Panc1 (cell line): ENCODE data around the gene IFTAP. TPM values are rescaled to one million over a fixed set of nuclear protein-coding genes. Genes with fewer than 3 reads are reported as not detected.

Source experiments
- ATAC-seq: fragments of 200-7000 bp; cut with Tn5 transposase; 2 replicates; pipeline ENCODE4 v1.9.1; 2020; ENCODE audit warnings: mild to moderate bottlenecking, moderate library complexity
- BruUV-seq: library from RNA; stranded (reverse); fragments of 400-500 nt; replicated peaks from 2 replicates; lab custom pipeline; 2021; lab: Mats Ljungman, UMichigan
- CTCF ChIA-PET: fragments of 300-600 bp; sonication (Branson Sonifier 250); formaldehyde crosslinking; loops from one replicate; lab custom pipeline; 2022; ENCODE audit warnings: antibody characterized with exemption; lab: Charles Lee
- POLR2A ChIA-PET: fragments of 300-600 bp; sonication (Branson Sonifier 250); formaldehyde crosslinking; loops from one replicate; lab custom pipeline; 2022; ENCODE audit warnings: antibody characterized with exemption; lab: Charles Lee
- DNase-seq: peaks from one replicate; pipeline ENCODE4 v3.0.0-alpha.2; 2010; ENCODE audit warnings: low read depth, low spot score
- H3K27ac ChIP-seq: 2 replicates; pipeline ENCODE4 v1.5.1; 2011; ENCODE audit warnings: mild to moderate bottlenecking, low read length, inconsistent platforms
- H3K27me3 ChIP-seq: fragments of 200-500 bp; sonication (Bioruptor generic); 2 replicates; pipeline ENCODE4 v1.6.0; 2014; ENCODE audit warnings: low read length, inconsistent platforms; ENCODE audit not compliant: control insufficient read depth, insufficient read depth
- H3K36me3 ChIP-seq: fragments of 200-500 bp; sonication (Bioruptor generic); 2 replicates; pipeline ENCODE4 v1.5.1; 2014; ENCODE audit warnings: inconsistent platforms, mild to moderate bottlenecking, low read length, moderate library complexity; ENCODE audit not compliant: control insufficient read depth, insufficient read depth
- H3K4me1 ChIP-seq: 2 replicates; pipeline ENCODE4 v1.5.1; 2011; ENCODE audit warnings: inconsistent platforms, mild to moderate bottlenecking, low read length, moderate library complexity; ENCODE audit not compliant: control insufficient read depth, insufficient read depth
- H3K4me3 ChIP-seq, 2 experiments: 2 replicates each; pipeline ENCODE4 v1.5.1; 2011 to 2012; ENCODE audit warnings: low read depth in 2 of 2, low read length in 2 of 2, mild to moderate bottlenecking in 2 of 2, inconsistent platforms in 1 of 2, moderate library complexity in 1 of 2
- H3K9me3 ChIP-seq: fragments of 200-500 bp; sonication (Bioruptor generic); 2 replicates; pipeline ENCODE4 v1.5.1; 2014; ENCODE audit warnings: low read depth, mild to moderate bottlenecking, inconsistent platforms, low read length, moderate library complexity; ENCODE audit not compliant: control insufficient read depth, insufficient read depth
- POLR2AphosphoS5 ChIP-seq: IDR thresholded peaks from 2 replicates; pipeline ENCODE4 v1.6.1; 2012; ENCODE audit warnings: mild to moderate bottlenecking, low read depth, low read length, moderate library complexity
- SIN3A ChIP-seq: IDR thresholded peaks from 2 replicates; pipeline ENCODE4 v1.6.1; 2012; ENCODE audit warnings: low read depth, mild to moderate bottlenecking, low read length, moderate library complexity, borderline replicate concordance; ENCODE audit not compliant: insufficient read depth
- TCF7L2 ChIP-seq: IDR thresholded peaks from 2 replicates; pipeline ENCODE4 v1.6.1; 2011; ENCODE audit warnings: mild to moderate bottlenecking, low read depth, low read length, inconsistent platforms
- in situ Hi-C: cut with HindIII; loops from 2 replicates; pipeline ENCODE4 v1.10.0; 2016; ENCODE audit warnings: low sequenced_read_pairs, low pct_unique_long_range_greater_than_20kb
- intact Hi-C: fragments of 100-400 bp; cut with micrococcal nuclease; formaldehyde crosslinking; loops from one replicate; pipeline ENCODE4 v1.10.0; 2022; ENCODE audit not compliant: unreplicated experiment
- total RNA-seq: library from RNA; stranded (reverse); gene quantifications from one replicate; pipeline ENCODE4 v1.2.1, GENCODE V29; 2021; ENCODE audit not compliant: unreplicated experiment
- TF ChIP-seq, protein P1 (sequence below), 2 experiments: IDR thresholded peaks; 2 replicates each; pipeline ENCODE4 v1.6.1; 2011 to 2012; ENCODE audit warnings: low read depth in 2 of 2, control low read depth in 1 of 2, low read length in 1 of 2, mild to moderate bottlenecking in 1 of 2, moderate library complexity in 1 of 2; ENCODE audit not compliant: insufficient read depth in 1 of 2
- TF ChIP-seq, protein P2 (sequence below): fragments of 450-650 bp; IDR thresholded peaks from 2 replicates; pipeline ENCODE4 v1.5.1; 2017; ENCODE audit warnings: mild to moderate bottlenecking

Gene IFTAP
- total RNA-seq, 1 experiment from 2014 or later = 18.2 TPM

DNA sequence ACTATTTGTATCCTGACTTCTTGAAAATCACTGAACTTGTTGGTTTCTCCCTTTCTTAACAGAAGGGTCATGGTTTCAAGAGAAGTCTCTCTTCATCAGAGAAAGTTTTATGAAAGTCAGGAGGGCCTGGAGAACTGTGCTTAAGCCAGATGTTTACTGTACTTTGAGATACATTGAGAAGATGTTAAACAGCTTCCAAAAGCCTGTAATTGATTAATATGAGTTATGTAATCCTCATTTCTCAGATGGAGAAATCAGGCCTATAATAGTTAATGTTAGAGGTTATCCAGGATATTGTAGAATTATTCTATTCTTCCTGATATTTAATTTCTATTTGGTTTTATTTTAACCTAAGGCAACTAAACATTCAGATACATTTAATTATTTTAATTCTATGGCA is 100.8 kb downstream of the IFTAP start:
- Histone ChIP-seq H3K4me1 (no peaks in the 10 kb centered on the region), H3K36me3 (no peaks in the 10 kb centered on the region), H3K27me3 (0 out of 2 replicates have a peak, but pooled peaks cover 2% of the 10 kb centered on the region), H3K4me3 (no peak overlapping the region), H3K27ac (no peak overlapping the region), H3K9me3 (no peaks in the 10 kb centered on the region)
- ATAC-seq (no peak), DNase-seq (no peak)
- ChIA-PET CTCF (no interaction called here), POLR2A (no interaction called here)
- in situ Hi-C loops (no loop called here), intact Hi-C loops (no loop called here)
- TF ChIP-seq POLR2AphosphoS5 (no peak), SIN3A (no peak), TCF7L2 (no peak)
- TF ChIP-seq, protein P1, sequence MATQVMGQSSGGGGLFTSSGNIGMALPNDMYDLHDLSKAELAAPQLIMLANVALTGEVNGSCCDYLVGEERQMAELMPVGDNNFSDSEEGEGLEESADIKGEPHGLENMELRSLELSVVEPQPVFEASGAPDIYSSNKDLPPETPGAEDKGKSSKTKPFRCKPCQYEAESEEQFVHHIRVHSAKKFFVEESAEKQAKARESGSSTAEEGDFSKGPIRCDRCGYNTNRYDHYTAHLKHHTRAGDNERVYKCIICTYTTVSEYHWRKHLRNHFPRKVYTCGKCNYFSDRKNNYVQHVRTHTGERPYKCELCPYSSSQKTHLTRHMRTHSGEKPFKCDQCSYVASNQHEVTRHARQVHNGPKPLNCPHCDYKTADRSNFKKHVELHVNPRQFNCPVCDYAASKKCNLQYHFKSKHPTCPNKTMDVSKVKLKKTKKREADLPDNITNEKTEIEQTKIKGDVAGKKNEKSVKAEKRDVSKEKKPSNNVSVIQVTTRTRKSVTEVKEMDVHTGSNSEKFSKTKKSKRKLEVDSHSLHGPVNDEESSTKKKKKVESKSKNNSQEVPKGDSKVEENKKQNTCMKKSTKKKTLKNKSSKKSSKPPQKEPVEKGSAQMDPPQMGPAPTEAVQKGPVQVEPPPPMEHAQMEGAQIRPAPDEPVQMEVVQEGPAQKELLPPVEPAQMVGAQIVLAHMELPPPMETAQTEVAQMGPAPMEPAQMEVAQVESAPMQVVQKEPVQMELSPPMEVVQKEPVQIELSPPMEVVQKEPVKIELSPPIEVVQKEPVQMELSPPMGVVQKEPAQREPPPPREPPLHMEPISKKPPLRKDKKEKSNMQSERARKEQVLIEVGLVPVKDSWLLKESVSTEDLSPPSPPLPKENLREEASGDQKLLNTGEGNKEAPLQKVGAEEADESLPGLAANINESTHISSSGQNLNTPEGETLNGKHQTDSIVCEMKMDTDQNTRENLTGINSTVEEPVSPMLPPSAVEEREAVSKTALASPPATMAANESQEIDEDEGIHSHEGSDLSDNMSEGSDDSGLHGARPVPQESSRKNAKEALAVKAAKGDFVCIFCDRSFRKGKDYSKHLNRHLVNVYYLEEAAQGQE (IDR thresholded peaks at IDR 0.05; ENCODE audit: insufficient read depth in 1 of 2, low read depth in 2 of 2, low read length in 1 of 2) = no peak
- TF ChIP-seq, protein P2, sequence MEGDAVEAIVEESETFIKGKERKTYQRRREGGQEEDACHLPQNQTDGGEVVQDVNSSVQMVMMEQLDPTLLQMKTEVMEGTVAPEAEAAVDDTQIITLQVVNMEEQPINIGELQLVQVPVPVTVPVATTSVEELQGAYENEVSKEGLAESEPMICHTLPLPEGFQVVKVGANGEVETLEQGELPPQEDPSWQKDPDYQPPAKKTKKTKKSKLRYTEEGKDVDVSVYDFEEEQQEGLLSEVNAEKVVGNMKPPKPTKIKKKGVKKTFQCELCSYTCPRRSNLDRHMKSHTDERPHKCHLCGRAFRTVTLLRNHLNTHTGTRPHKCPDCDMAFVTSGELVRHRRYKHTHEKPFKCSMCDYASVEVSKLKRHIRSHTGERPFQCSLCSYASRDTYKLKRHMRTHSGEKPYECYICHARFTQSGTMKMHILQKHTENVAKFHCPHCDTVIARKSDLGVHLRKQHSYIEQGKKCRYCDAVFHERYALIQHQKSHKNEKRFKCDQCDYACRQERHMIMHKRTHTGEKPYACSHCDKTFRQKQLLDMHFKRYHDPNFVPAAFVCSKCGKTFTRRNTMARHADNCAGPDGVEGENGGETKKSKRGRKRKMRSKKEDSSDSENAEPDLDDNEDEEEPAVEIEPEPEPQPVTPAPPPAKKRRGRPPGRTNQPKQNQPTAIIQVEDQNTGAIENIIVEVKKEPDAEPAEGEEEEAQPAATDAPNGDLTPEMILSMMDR = no peak
- BruUV-seq = no TSS peak

DNA sequence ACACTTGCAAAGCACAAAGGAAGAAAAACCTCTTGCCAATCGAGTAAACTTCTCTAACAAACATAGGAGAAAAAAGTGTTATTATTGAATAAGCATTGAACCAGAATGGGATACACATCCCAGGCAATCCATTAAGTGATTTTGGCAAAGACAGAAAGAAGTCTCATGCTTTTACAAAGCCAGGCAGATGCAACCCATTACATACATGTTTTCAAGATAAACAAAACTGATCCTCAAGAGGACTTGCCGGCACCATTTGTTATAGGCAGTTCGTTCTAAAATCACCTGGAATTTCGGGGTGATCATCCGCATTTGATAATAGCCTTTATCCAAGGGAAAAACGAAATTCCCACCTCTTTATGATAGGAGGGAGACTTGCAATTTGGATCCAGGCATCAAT is 101.3 kb downstream of the IFTAP start:
- H3K9me3 ChIP-seq = no peaks in the 10 kb centered on the region
- no peak for TF ChIP-seq SIN3A
- TF ChIP-seq TCF7L2 = no peak
- TF ChIP-seq, protein P1 (IDR thresholded peaks at IDR 0.05; ENCODE audit: insufficient read depth in 1 of 2, low read depth in 2 of 2, low read length in 1 of 2) = no peak
- TF ChIP-seq, protein P2 = no peak
- no peak for TF ChIP-seq POLR2AphosphoS5
- H3K27me3 ChIP-seq = 0 out of 2 replicates have a peak, but pooled peaks cover 2% of the 10 kb centered on the region
- H3K4me1 ChIP-seq = no peaks in the 10 kb centered on the region
- H3K4me3 ChIP-seq = no peak overlapping the region
- H3K27ac ChIP-seq = no peak overlapping the region
- DNase-seq (no peak), ATAC-seq (no peak)
- in situ Hi-C loops (no loop called here), intact Hi-C loops (no loop called here)
- no TSS peak for BruUV-seq
- ChIA-PET CTCF (no interaction called here), POLR2A (interaction anchor here (0.7 kb wide), 1 partner anchor 220 kb away, joined by 14 read pairs; no protein-coding TSS in a partner anchor)
- no peaks in the 10 kb centered on the region for H3K36me3 ChIP-seq
